ENCODE measurements around the gene UBXN2A. TPM values are rescaled to one million over a fixed set of nuclear protein-coding genes. Genes with fewer than 3 reads are reported as not detected.

UBXN2A gene
- total RNA-seq, 1 experiment from 2014 or later = 15.1 TPM

- no TSS peak for BruUV-seq (replicated peaks)
- Mint-ChIP-seq H3K9me3 (ENCODE audit: low read depth, unreplicated experiment) (no peaks in the 10 kb centered on the region), H3K4me3 (ENCODE audit: low read depth, unreplicated experiment) (no peak overlapping the region), H3K27me3 (ENCODE audit: unreplicated experiment) (peaks cover 25% of the 10 kb centered on the region), H3K27ac (ENCODE audit: unreplicated experiment) (no peak overlapping the region), H3K4me1 (ENCODE audit: low read depth, unreplicated experiment) (no peaks in the 10 kb centered on the region), H3K36me3 (ENCODE audit: insufficient read depth, unreplicated experiment) (no peaks in the 10 kb centered on the region)
- intact Hi-C loops (cut with micrococcal nuclease; ENCODE audit: unreplicated experiment) = no loop called here
- no peak for TF ChIP-seq CTCF (IDR thresholded peaks at IDR 0.05; ENCODE audit: unreplicated experiment)
- CTCF ChIA-PET = no interaction called here
- no peak for DNase-seq
Measured at GRCh38 chr2:24015562-24016375, 75.5 kb downstream of the UBXN2A start.

GRCh38 chr2:24016376-24016761, 76.1 kb downstream of the UBXN2A start:
- no peak for TF ChIP-seq CTCF (IDR thresholded peaks at IDR 0.05; ENCODE audit: unreplicated experiment)
- H3K36me3 Mint-ChIP-seq (ENCODE audit: insufficient read depth, unreplicated experiment) = no peaks in the 10 kb centered on the region
- CTCF ChIA-PET = no interaction called here
- intact Hi-C loops (cut with micrococcal nuclease; ENCODE audit: unreplicated experiment) = no loop called here
- H3K27ac Mint-ChIP-seq (ENCODE audit: unreplicated experiment) = no peak overlapping the region
- H3K9me3 Mint-ChIP-seq (ENCODE audit: low read depth, unreplicated experiment) = no peaks in the 10 kb centered on the region
- DNase-seq = no peak
- BruUV-seq (replicated peaks) = no TSS peak
- H3K4me3 Mint-ChIP-seq (ENCODE audit: low read depth, unreplicated experiment) = no peak overlapping the region
- H3K27me3 Mint-ChIP-seq (ENCODE audit: unreplicated experiment) = peaks cover 19% of the 10 kb centered on the region
- no peaks in the 10 kb centered on the region for H3K4me1 Mint-ChIP-seq (ENCODE audit: low read depth, unreplicated experiment)

- TF ChIP-seq CTCF (IDR thresholded peaks at IDR 0.05; ENCODE audit: unreplicated experiment) = no peak
- Mint-ChIP-seq H3K9me3 (ENCODE audit: low read depth, unreplicated experiment) (no peaks in the 10 kb centered on the region), H3K4me1 (ENCODE audit: low read depth, unreplicated experiment) (no peaks in the 10 kb centered on the region), H3K4me3 (ENCODE audit: low read depth, unreplicated experiment) (no peak overlapping the region), H3K36me3 (ENCODE audit: insufficient read depth, unreplicated experiment) (no peaks in the 10 kb centered on the region), H3K27ac (ENCODE audit: unreplicated experiment) (no peak overlapping the region), H3K27me3 (ENCODE audit: unreplicated experiment) (peaks cover 12% of the 10 kb centered on the region)
- intact Hi-C loops (cut with micrococcal nuclease; ENCODE audit: unreplicated experiment) = no loop called here
- no peak for DNase-seq
- BruUV-seq (replicated peaks) = no TSS peak
- CTCF ChIA-PET = no interaction called here
Measured at GRCh38 chr2:24016853-24017703, 76.8 kb downstream of the UBXN2A start.

- no peak overlapping the region for H3K27ac Mint-ChIP-seq (ENCODE audit: unreplicated experiment)
- BruUV-seq (replicated peaks) = no TSS peak
- CTCF ChIA-PET = no interaction called here
- H3K4me3 Mint-ChIP-seq (ENCODE audit: low read depth, unreplicated experiment) = no peak overlapping the region
- TF ChIP-seq CTCF (IDR thresholded peaks at IDR 0.05; ENCODE audit: unreplicated experiment) = no peak
- no peaks in the 10 kb centered on the region for H3K4me1 Mint-ChIP-seq (ENCODE audit: low read depth, unreplicated experiment)
- intact Hi-C loops (cut with micrococcal nuclease; ENCODE audit: unreplicated experiment) = no loop called here
- no peak for DNase-seq
- H3K9me3 Mint-ChIP-seq (ENCODE audit: low read depth, unreplicated experiment) = no peaks in the 10 kb centered on the region
- no peaks in the 10 kb centered on the region for H3K36me3 Mint-ChIP-seq (ENCODE audit: insufficient read depth, unreplicated experiment)
- H3K27me3 Mint-ChIP-seq (ENCODE audit: unreplicated experiment) = peaks cover 5% of the 10 kb centered on the region
Measured at GRCh38 chr2:24017711-24018110, 77.4 kb downstream of the UBXN2A start.

Data from Calu3 (cell line).